Measurements from ENCODE around the gene DAD1.

The DAD1 gene

DNA sequence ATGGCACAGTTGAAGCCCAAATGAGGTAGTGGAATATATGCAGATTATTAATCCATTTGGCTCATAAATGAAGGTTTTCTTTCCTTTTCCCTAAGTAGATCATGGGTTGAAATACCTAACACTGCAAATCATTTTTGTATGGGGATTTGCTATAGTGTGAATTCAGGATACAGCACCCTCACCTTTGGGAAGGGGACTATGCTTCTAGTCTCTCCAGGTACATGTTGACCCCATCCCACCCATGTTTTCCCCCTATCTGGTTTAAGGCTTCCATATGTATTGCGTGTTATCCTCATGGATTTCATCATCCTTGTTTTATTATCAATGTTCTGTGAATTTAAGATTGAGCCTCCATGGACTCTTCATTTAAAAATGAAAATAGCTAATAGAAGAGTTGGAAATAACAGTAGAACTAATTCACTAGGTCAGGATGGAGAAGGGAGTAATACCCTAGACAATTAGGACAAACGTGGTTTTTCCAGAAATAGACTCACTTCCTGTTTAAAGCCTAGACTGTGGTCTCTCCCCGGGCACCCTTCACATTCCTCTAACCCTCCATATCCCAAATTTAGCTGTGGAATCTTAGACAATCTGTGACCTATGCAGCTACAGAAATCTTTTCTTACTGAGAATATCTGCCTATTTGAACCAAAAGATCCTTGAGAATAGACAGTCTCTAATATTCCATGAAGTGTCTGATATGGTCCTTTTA, 56.5 kb downstream of the DAD1 start:
- TF ChIP-seq, protein P1, sequence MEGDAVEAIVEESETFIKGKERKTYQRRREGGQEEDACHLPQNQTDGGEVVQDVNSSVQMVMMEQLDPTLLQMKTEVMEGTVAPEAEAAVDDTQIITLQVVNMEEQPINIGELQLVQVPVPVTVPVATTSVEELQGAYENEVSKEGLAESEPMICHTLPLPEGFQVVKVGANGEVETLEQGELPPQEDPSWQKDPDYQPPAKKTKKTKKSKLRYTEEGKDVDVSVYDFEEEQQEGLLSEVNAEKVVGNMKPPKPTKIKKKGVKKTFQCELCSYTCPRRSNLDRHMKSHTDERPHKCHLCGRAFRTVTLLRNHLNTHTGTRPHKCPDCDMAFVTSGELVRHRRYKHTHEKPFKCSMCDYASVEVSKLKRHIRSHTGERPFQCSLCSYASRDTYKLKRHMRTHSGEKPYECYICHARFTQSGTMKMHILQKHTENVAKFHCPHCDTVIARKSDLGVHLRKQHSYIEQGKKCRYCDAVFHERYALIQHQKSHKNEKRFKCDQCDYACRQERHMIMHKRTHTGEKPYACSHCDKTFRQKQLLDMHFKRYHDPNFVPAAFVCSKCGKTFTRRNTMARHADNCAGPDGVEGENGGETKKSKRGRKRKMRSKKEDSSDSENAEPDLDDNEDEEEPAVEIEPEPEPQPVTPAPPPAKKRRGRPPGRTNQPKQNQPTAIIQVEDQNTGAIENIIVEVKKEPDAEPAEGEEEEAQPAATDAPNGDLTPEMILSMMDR (IDR thresholded peaks at IDR 0.05; ENCODE audit: borderline replicate concordance, insufficient read depth, low read depth, low read length): no peak
- H3K4me3 ChIP-seq (ENCODE audit: low read depth, low read length): no peak overlapping the region

DNA sequence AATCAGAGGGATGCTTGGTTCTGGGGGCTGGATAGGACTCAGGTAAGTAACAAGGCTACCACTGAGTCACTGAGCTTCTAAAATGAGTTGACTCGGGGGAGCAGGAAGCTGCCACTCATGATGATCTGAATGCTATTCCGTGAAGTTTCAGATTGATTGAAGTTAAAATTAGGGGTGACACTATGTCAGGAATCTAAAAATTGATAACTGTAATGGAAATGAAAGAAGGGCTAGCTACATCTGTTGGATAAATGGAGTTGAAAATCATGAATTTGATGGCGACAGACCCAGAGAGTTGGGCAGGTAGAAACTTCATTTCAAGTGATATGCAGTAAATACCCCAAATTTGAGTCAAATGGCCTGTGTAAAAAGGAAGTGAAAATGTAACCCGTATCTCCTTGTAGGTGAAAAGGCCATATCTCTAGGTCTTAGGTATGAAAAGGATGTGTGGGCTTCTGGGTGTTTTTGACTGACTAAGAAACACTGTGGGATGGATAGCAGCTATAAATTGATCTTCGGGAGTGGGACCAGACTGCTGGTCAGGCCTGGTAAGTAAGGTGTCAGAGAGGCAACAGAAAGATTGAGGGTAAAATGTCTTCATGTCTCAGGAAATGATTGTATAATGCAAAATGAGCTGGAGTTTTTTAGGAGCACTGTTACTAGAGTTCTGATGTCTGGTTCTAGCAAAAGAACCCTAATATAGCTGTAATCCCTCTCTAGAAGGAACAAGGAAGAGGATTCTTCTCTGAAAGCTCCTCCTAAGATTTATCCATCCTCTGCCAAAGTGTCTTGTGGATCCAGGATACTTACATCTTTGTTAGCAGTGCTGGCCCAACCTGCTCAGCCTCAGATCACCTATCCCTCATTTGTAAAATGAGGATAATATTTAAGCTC, 57.3 kb downstream of the DAD1 start:
- H3K4me3 ChIP-seq (ENCODE audit: low read depth, low read length): no peak overlapping the region
- TF ChIP-seq, protein P1 (IDR thresholded peaks at IDR 0.05; ENCODE audit: borderline replicate concordance, insufficient read depth, low read depth, low read length): no peak

DNA sequence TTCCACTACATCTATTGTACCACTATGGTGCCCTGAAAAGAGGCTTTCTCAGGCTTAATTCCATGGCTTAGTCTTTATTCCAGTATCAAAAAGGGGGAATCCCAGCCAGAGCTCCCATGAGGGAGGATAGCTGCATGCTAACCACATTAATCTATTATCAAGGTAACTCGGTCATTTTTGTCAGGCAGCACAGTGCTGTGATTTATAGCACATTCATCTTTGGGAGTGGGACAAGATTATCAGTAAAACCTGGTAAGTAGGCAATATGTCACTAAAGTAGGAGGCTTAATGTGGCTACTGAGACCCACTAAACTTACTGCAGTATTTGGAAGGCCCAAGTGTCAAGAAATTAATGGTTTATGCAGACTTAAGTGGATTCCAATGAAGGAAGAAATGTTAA, 58.9 kb downstream of the DAD1 start:
- H3K4me3 ChIP-seq (ENCODE audit: low read depth, low read length): no peak overlapping the region
- TF ChIP-seq, protein P1 (IDR thresholded peaks at IDR 0.05; ENCODE audit: borderline replicate concordance, insufficient read depth, low read depth, low read length): no peak

DNA sequence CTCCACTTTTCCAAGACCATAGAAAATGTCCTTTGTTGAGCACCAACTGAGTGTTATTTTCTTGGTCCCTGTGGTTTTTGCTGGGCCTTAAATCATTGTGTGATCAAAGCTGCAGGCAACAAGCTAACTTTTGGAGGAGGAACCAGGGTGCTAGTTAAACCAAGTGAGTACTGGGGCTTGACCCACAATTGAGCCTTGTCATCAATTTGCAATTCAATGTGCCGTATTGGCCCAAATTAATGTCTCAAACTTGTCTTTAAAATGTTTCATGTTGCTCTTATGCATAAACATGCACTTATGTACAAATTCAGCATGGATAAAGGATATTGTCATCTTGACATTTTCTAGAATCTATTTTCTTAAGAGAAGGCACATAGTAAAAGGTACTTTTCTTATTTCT, 62.3 kb downstream of the DAD1 start:
- no peak overlapping the region for H3K4me3 ChIP-seq (ENCODE audit: low read depth, low read length)
- TF ChIP-seq, protein P1 (IDR thresholded peaks at IDR 0.05; ENCODE audit: borderline replicate concordance, insufficient read depth, low read depth, low read length): no peak

DNA sequence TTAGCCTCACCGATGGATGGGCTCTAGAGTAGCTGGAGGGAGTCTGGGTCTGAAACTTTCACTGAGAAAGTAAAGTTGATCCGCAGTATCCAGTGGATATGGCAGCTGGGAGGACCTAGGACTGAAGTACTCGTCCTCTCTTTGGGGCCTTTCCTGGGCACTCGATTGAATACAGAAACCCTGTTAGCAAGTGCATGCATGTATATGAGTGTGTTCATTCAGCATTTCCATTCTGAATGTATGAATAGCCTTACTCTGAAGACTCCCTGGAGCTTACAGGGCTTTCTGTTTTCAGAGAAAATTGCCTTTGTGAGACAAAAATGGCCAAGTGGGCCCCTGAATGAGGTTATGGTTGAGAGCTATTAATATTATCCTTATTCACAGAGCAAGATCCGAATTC, 62.8 kb downstream of the DAD1 start:
- H3K4me3 ChIP-seq (ENCODE audit: low read depth, low read length): no peak overlapping the region
- TF ChIP-seq, protein P1 (IDR thresholded peaks at IDR 0.05; ENCODE audit: borderline replicate concordance, insufficient read depth, low read depth, low read length): no peak

DNA sequence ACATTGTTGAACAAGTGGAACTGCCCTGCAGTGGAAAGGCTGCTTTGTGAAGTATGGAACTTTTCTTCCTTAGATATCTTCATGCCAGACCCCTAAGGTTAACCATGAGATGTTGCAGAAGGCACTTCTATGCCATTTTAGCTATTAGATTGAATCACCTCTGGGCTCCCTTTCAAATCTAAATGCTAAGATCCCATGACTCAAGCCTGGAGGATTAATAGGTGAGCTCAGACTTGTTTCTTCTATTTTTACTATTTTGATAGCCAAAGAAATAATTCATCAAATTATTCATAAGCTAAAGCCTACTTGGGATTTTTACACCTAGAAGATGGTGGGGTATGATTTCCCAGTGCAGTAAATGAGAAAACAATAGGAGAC, 64.3 kb downstream of the DAD1 start:
- TF ChIP-seq, protein P1 (IDR thresholded peaks at IDR 0.05; ENCODE audit: borderline replicate concordance, insufficient read depth, low read depth, low read length): no peak

More for the DNA sequence above, 64.3 kb downstream of the DAD1 start:
- H3K4me3 ChIP-seq (ENCODE audit: low read depth, low read length): no peak overlapping the region

Measured in GM12875 (cell line).